Muscle of leg (tissue), 11 donors: ENCODE results near the gene POU3F1. TPM values are rescaled to one million over a fixed set of nuclear protein-coding genes. Genes with fewer than 3 reads are reported as not detected.

ENCODE experiments used
- DNase-seq: peaks from one replicate; pipeline ENCODE4 v3.0.0; 2013
- H3K27ac ChIP-seq: one replicate; pipeline ENCODE4 v1.5.1; 2013; ENCODE audit warnings: mild to moderate bottlenecking, low read length, control low read depth
- H3K27me3 ChIP-seq: one replicate; pipeline ENCODE4 v1.6.1; 2013; ENCODE audit warnings: low read length; ENCODE audit not compliant: control insufficient read depth, insufficient read depth
- H3K36me3 ChIP-seq: one replicate; pipeline ENCODE4 v1.6.1; 2013; ENCODE audit warnings: low read length; ENCODE audit not compliant: control insufficient read depth, insufficient read depth
- H3K4me1 ChIP-seq: one replicate; pipeline ENCODE4 v1.6.1; 2013; ENCODE audit warnings: low read length; ENCODE audit not compliant: control insufficient read depth, insufficient read depth
- H3K4me3 ChIP-seq: one replicate; pipeline ENCODE4 v1.5.1; 2013; ENCODE audit warnings: low read length, control low read depth
- H3K9me3 ChIP-seq: replicated peaks from 2 replicates; pipeline ENCODE4 v1.6.1; 2013; ENCODE audit warnings: low read depth, low read length; ENCODE audit not compliant: control insufficient read depth
- WGBS: methylation state at CpG from one replicate; pipeline ENCODE4 v1.1.5; 2013; ENCODE audit warnings: missing lambda C conversion rate; ENCODE audit not compliant: insufficient coverage; 5-methylcytosine and 5-hydroxymethylcytosine counted together
- polyA plus RNA-seq, 8 donors: library from polyadenylated mRNA; unstranded; fragments of 120-200 nt; gene quantifications; one replicate each; pipeline versions ENCODE4 v1.2.1 to v1.2.3, GENCODE V29; 2013; ENCODE audit warnings: inconsistent platforms in 1 of 8, low replicate concordance in 1 of 8; ENCODE audit not compliant: insufficient read length in 8 of 8, insufficient read depth in 1 of 8
- total RNA-seq: library from RNA; stranded (reverse); fragments of 120-200 nt; gene quantifications from one replicate; pipeline ENCODE4 v1.2.4, GENCODE V29; 2013

Gene POU3F1
- total and polyA plus RNA-seq, 9 donors, result 0.68 to 1.9 (median 1.2) TPM

- no peak for DNase-seq
- Histone ChIP-seq H3K9me3 (no peaks in the 10 kb centered on the region), H3K27me3 (no peaks in the 10 kb centered on the region), H3K36me3 (peaks cover 26% of the 10 kb centered on the region), H3K4me1 (peaks cover 33% of the 10 kb centered on the region), H3K27ac (no peak overlapping the region), H3K4me3 (no peak overlapping the region)
- 60% methylated on average over 2 of the region's 2 CpGs for WGBS
Measured at GRCh38 chr1:38028671-38029070, 17.9 kb downstream of the POU3F1 start.

- WGBS, result no CpG with 5 or more reads among the region's 3 CpGs
- no peaks in the 10 kb centered on the region for H3K9me3 ChIP-seq
- H3K36me3 ChIP-seq, result peaks cover 30% of the 10 kb centered on the region
- H3K4me3 ChIP-seq, result no peak overlapping the region
- no peak for DNase-seq
- peaks cover 33% of the 10 kb centered on the region for H3K4me1 ChIP-seq
- no peak overlapping the region for H3K27ac ChIP-seq
- H3K27me3 ChIP-seq, result no peaks in the 10 kb centered on the region
Measured at GRCh38 chr1:38028105-38028591, 18.4 kb downstream of the POU3F1 start.

- no peak overlapping the region for H3K27ac ChIP-seq
- H3K9me3 ChIP-seq, result no peaks in the 10 kb centered on the region
- no peaks in the 10 kb centered on the region for H3K27me3 ChIP-seq
- H3K4me3 ChIP-seq, result no peak overlapping the region
- no peak for DNase-seq
- peaks cover 36% of the 10 kb centered on the region for H3K36me3 ChIP-seq
- WGBS, result 71% methylated on average over 10 of the region's 19 CpGs
- peaks cover 33% of the 10 kb centered on the region for H3K4me1 ChIP-seq
Measured at GRCh38 chr1:38027201-38028104, 19.1 kb downstream of the POU3F1 start.

GRCh38 chr1:38026592-38027200 lies 19.9 kb downstream of the POU3F1 start:
- Histone ChIP-seq H3K9me3 (no peaks in the 10 kb centered on the region), H3K27ac (no peak overlapping the region), H3K4me3 (no peak overlapping the region), H3K27me3 (no peaks in the 10 kb centered on the region), H3K4me1 (peaks cover 33% of the 10 kb centered on the region), H3K36me3 (peaks cover 42% of the 10 kb centered on the region)
- 79% methylated on average over 8 of the region's 8 CpGs for WGBS
- DNase-seq, result peak; percentile 61

GRCh38 chr1:38025664-38026063 lies 20.9 kb downstream of the POU3F1 start:
- Histone ChIP-seq H3K27ac (no peak overlapping the region), H3K9me3 (no peaks in the 10 kb centered on the region), H3K4me1 (peaks cover 29% of the 10 kb centered on the region), H3K36me3 (peaks cover 48% of the 10 kb centered on the region), H3K4me3 (no peak overlapping the region), H3K27me3 (no peaks in the 10 kb centered on the region)
- no peak for DNase-seq
- 90% methylated on average over 5 of the region's 6 CpGs for WGBS

- no peak overlapping the region for H3K4me3 ChIP-seq
- peaks cover 52% of the 10 kb centered on the region for H3K36me3 ChIP-seq
- WGBS, result 87% methylated on average over 2 of the region's 2 CpGs
- no peaks in the 10 kb centered on the region for H3K9me3 ChIP-seq
- DNase-seq, result no peak
- no peaks in the 10 kb centered on the region for H3K27me3 ChIP-seq
- H3K27ac ChIP-seq, result no peak overlapping the region
- peaks cover 25% of the 10 kb centered on the region for H3K4me1 ChIP-seq
Measured at GRCh38 chr1:38025233-38025632, 21.4 kb downstream of the POU3F1 start.

GRCh38 chr1:38022810-38023209 lies 23.8 kb downstream of the POU3F1 start:
- Histone ChIP-seq H3K27me3 (no peaks in the 10 kb centered on the region), H3K36me3 (peaks cover 66% of the 10 kb centered on the region), H3K4me1 (peaks cover 4% of the 10 kb centered on the region), H3K4me3 (no peak overlapping the region), H3K27ac (no peak overlapping the region), H3K9me3 (no peaks in the 10 kb centered on the region)
- no peak for DNase-seq
- no CpG with 5 or more reads among the region's 3 CpGs for WGBS

- no peak overlapping the region for H3K27ac ChIP-seq
- H3K4me3 ChIP-seq, result no peak overlapping the region
- peaks cover 69% of the 10 kb centered on the region for H3K36me3 ChIP-seq
- no peaks in the 10 kb centered on the region for H3K9me3 ChIP-seq
- DNase-seq, result no peak
- H3K4me1 ChIP-seq, result peaks cover 8% of the 10 kb centered on the region
- H3K27me3 ChIP-seq, result no peaks in the 10 kb centered on the region
- 91% methylated on average over 4 of the region's 5 CpGs for WGBS
Measured at GRCh38 chr1:38021969-38022368, 24.6 kb downstream of the POU3F1 start.

GRCh38 chr1:38020396-38020795 lies 26.2 kb downstream of the POU3F1 start:
- DNase-seq, result no peak
- no peak overlapping the region for H3K4me3 ChIP-seq
- no peaks in the 10 kb centered on the region for H3K27me3 ChIP-seq
- peaks cover 18% of the 10 kb centered on the region for H3K4me1 ChIP-seq
- 100% methylated on average over 1 of the region's 2 CpGs for WGBS
- no peaks in the 10 kb centered on the region for H3K9me3 ChIP-seq
- peaks cover 71% of the 10 kb centered on the region for H3K36me3 ChIP-seq
- no peak overlapping the region for H3K27ac ChIP-seq

GRCh38 chr1:38018864-38019343 lies 27.7 kb downstream of the POU3F1 start:
- peaks cover 30% of the 10 kb centered on the region for H3K4me1 ChIP-seq
- DNase-seq, result peak; percentile 72
- no peak overlapping the region for H3K27ac ChIP-seq

More at GRCh38 chr1:38018864-38019343, 27.7 kb downstream of the POU3F1 start:
- peaks cover 75% of the 10 kb centered on the region for H3K36me3 ChIP-seq
- H3K9me3 ChIP-seq, result no peaks in the 10 kb centered on the region
- H3K4me3 ChIP-seq, result no peak overlapping the region
- no peaks in the 10 kb centered on the region for H3K27me3 ChIP-seq
- 70% methylated on average over 5 of the region's 6 CpGs for WGBS
